ENCODE results near the gene HS2ST1. TPM values are rescaled to one million over a fixed set of nuclear protein-coding genes. Genes with fewer than 3 reads are reported as not detected.

HS2ST1 gene
- total RNA-seq, 2 experiments from 2014 or later: 16.9 to 20.4 TPM

GRCh38 chr1:86933562-86934377, 19.3 kb downstream of the HS2ST1 start:
- CTCF ChIA-PET: interaction anchor here (0.7 kb wide), 1 partner anchor 46 kb away, joined by 5 read pairs; no protein-coding TSS in a partner anchor

GRCh38 chr1:86938450-86938849, 24.0 kb downstream of the HS2ST1 start:
- Mint-ChIP-seq H3K9me3 (no peaks in the 10 kb centered on the region), H3K4me3 (no peak overlapping the region), H3K4me1 (no peaks in the 10 kb centered on the region), H3K27me3 (no peaks in the 10 kb centered on the region), H3K27ac (no peak overlapping the region), H3K36me3 (ENCODE audit: low read depth) (no peaks in the 10 kb centered on the region)
- no peak for DNase-seq
- ChIA-PET CTCF (no interaction called here), POLR2A (no interaction called here)

More at GRCh38 chr1:86933562-86934377, 19.3 kb downstream of the HS2ST1 start:
- Mint-ChIP-seq H3K27ac (no peak overlapping the region), H3K27me3 (no peaks in the 10 kb centered on the region), H3K4me3 (no peak overlapping the region), H3K36me3 (ENCODE audit: low read depth) (no peaks in the 10 kb centered on the region), H3K9me3 (no peaks in the 10 kb centered on the region), H3K4me1 (no peaks in the 10 kb centered on the region)
- no peak for DNase-seq
- POLR2A ChIA-PET: interaction anchor here (1.0 kb wide), 1 partner anchor 19 kb away, joined by 4 read pairs; the partner anchor contains the start of gene HS2ST1

- Mint-ChIP-seq H3K4me3 (no peak overlapping the region), H3K27ac (no peak overlapping the region), H3K27me3 (no peaks in the 10 kb centered on the region), H3K4me1 (no peaks in the 10 kb centered on the region), H3K9me3 (no peaks in the 10 kb centered on the region), H3K36me3 (ENCODE audit: low read depth) (no peaks in the 10 kb centered on the region)
- ChIA-PET POLR2A (no interaction called here), CTCF (no interaction called here)
- no peak for DNase-seq
Measured at GRCh38 chr1:86938855-86939254, 24.4 kb downstream of the HS2ST1 start.

GRCh38 chr1:86939406-86939805, 25.0 kb downstream of the HS2ST1 start:
- Mint-ChIP-seq H3K27me3 (no peaks in the 10 kb centered on the region), H3K27ac (no peak overlapping the region), H3K4me1 (no peaks in the 10 kb centered on the region), H3K9me3 (no peaks in the 10 kb centered on the region), H3K36me3 (ENCODE audit: low read depth) (no peaks in the 10 kb centered on the region), H3K4me3 (no peak overlapping the region)
- no peak for DNase-seq
- ChIA-PET POLR2A (no interaction called here), CTCF (no interaction called here)

GRCh38 chr1:86940599-86940998, 26.2 kb downstream of the HS2ST1 start:
- no peak overlapping the region for H3K27ac Mint-ChIP-seq
- no peaks in the 10 kb centered on the region for H3K27me3 Mint-ChIP-seq
- no peaks in the 10 kb centered on the region for H3K9me3 Mint-ChIP-seq
- no peak overlapping the region for H3K4me3 Mint-ChIP-seq
- no peaks in the 10 kb centered on the region for H3K4me1 Mint-ChIP-seq
- H3K36me3 Mint-ChIP-seq (ENCODE audit: low read depth): no peaks in the 10 kb centered on the region
- CTCF ChIA-PET: no interaction called here
- POLR2A ChIA-PET: no interaction called here
- DNase-seq: no peak

GRCh38 chr1:86942042-86942441, 27.6 kb downstream of the HS2ST1 start:
- Mint-ChIP-seq H3K4me1 (no peaks in the 10 kb centered on the region), H3K9me3 (no peaks in the 10 kb centered on the region), H3K4me3 (no peak overlapping the region), H3K36me3 (ENCODE audit: low read depth) (no peaks in the 10 kb centered on the region), H3K27me3 (no peaks in the 10 kb centered on the region), H3K27ac (no peak overlapping the region)
- CTCF ChIA-PET: no interaction called here
- POLR2A ChIA-PET: no interaction called here
- DNase-seq: no peak

- no peak overlapping the region for H3K27ac Mint-ChIP-seq
- ChIA-PET POLR2A (interaction anchor here (1.0 kb wide), 1 partner anchor 29 kb away, joined by 3 read pairs; the partner anchor contains the start of genes HS2ST1 and SELENOF), CTCF (no interaction called here)
Measured at GRCh38 chr1:86942743-86943142, 28.3 kb downstream of the HS2ST1 start.

GRCh38 chr1:86948212-86948611, 33.8 kb downstream of the HS2ST1 start:
- H3K4me3 Mint-ChIP-seq: no peak overlapping the region
- H3K4me1 Mint-ChIP-seq: no peaks in the 10 kb centered on the region
- no peaks in the 10 kb centered on the region for H3K9me3 Mint-ChIP-seq
- CTCF ChIA-PET: interaction anchor here (1.3 kb wide), 1 partner anchor 19 kb away, joined by 3 read pairs; no protein-coding TSS in a partner anchor
- no peak overlapping the region for H3K27ac Mint-ChIP-seq
- no peaks in the 10 kb centered on the region for H3K27me3 Mint-ChIP-seq
- no peak for DNase-seq
- no peaks in the 10 kb centered on the region for H3K36me3 Mint-ChIP-seq (ENCODE audit: low read depth)
- POLR2A ChIA-PET: no interaction called here

More at GRCh38 chr1:86942743-86943142, 28.3 kb downstream of the HS2ST1 start:
- Mint-ChIP-seq H3K27me3 (no peaks in the 10 kb centered on the region), H3K9me3 (no peaks in the 10 kb centered on the region), H3K4me1 (no peaks in the 10 kb centered on the region), H3K36me3 (ENCODE audit: low read depth) (no peaks in the 10 kb centered on the region), H3K4me3 (no peak overlapping the region)
- DNase-seq: no peak

- H3K27me3 Mint-ChIP-seq: no peaks in the 10 kb centered on the region
Measured at GRCh38 chr1:86950712-86951419, 36.4 kb downstream of the HS2ST1 start.

GRCh38 chr1:86951430-86951829, 37.0 kb downstream of the HS2ST1 start:
- CTCF ChIA-PET: no interaction called here
- Mint-ChIP-seq H3K4me3 (no peak overlapping the region), H3K9me3 (no peaks in the 10 kb centered on the region), H3K27me3 (no peaks in the 10 kb centered on the region), H3K4me1 (no peaks in the 10 kb centered on the region), H3K36me3 (ENCODE audit: low read depth) (no peaks in the 10 kb centered on the region), H3K27ac (no peak overlapping the region)
- no peak for DNase-seq
- POLR2A ChIA-PET: no interaction called here

More at GRCh38 chr1:86950712-86951419, 36.4 kb downstream of the HS2ST1 start:
- H3K4me1 Mint-ChIP-seq: no peaks in the 10 kb centered on the region
- POLR2A ChIA-PET: no interaction called here
- H3K9me3 Mint-ChIP-seq: no peaks in the 10 kb centered on the region
- no peak for DNase-seq
- H3K4me3 Mint-ChIP-seq: no peak overlapping the region
- H3K36me3 Mint-ChIP-seq (ENCODE audit: low read depth): no peaks in the 10 kb centered on the region
- H3K27ac Mint-ChIP-seq: no peak overlapping the region
- CTCF ChIA-PET: no interaction called here

- ChIA-PET CTCF (no interaction called here), POLR2A (no interaction called here)
- H3K4me1 Mint-ChIP-seq: no peaks in the 10 kb centered on the region
- H3K27ac Mint-ChIP-seq: no peak overlapping the region
- H3K27me3 Mint-ChIP-seq: no peaks in the 10 kb centered on the region
- no peak overlapping the region for H3K4me3 Mint-ChIP-seq
- no peaks in the 10 kb centered on the region for H3K9me3 Mint-ChIP-seq
- DNase-seq: no peak
- H3K36me3 Mint-ChIP-seq (ENCODE audit: low read depth): no peaks in the 10 kb centered on the region
Measured at GRCh38 chr1:86953167-86953566, 38.7 kb downstream of the HS2ST1 start.

GRCh38 chr1:86955678-86956077, 41.2 kb downstream of the HS2ST1 start:
- H3K27me3 Mint-ChIP-seq: no peaks in the 10 kb centered on the region
- DNase-seq: no peak
- no peaks in the 10 kb centered on the region for H3K36me3 Mint-ChIP-seq (ENCODE audit: low read depth)
- no peaks in the 10 kb centered on the region for H3K4me1 Mint-ChIP-seq
- H3K4me3 Mint-ChIP-seq: no peak overlapping the region
- POLR2A ChIA-PET: no interaction called here
- no peaks in the 10 kb centered on the region for H3K9me3 Mint-ChIP-seq
- H3K27ac Mint-ChIP-seq: no peak overlapping the region
- CTCF ChIA-PET: no interaction called here

- DNase-seq: no peak
- H3K36me3 Mint-ChIP-seq (ENCODE audit: low read depth): no peaks in the 10 kb centered on the region
- H3K4me1 Mint-ChIP-seq: no peaks in the 10 kb centered on the region
- no peaks in the 10 kb centered on the region for H3K27me3 Mint-ChIP-seq
- no peak overlapping the region for H3K27ac Mint-ChIP-seq
- no peaks in the 10 kb centered on the region for H3K9me3 Mint-ChIP-seq
- CTCF ChIA-PET: no interaction called here
- no peak overlapping the region for H3K4me3 Mint-ChIP-seq
- POLR2A ChIA-PET: no interaction called here
Measured at GRCh38 chr1:86956221-86956620, 41.8 kb downstream of the HS2ST1 start.

GRCh38 chr1:86957221-86957620, 42.8 kb downstream of the HS2ST1 start:
- ChIA-PET CTCF (no interaction called here), POLR2A (no interaction called here)
- no peaks in the 10 kb centered on the region for H3K9me3 Mint-ChIP-seq

More at GRCh38 chr1:86957221-86957620, 42.8 kb downstream of the HS2ST1 start:
- Mint-ChIP-seq H3K36me3 (ENCODE audit: low read depth) (no peaks in the 10 kb centered on the region), H3K4me3 (no peak overlapping the region), H3K4me1 (no peaks in the 10 kb centered on the region), H3K27ac (no peak overlapping the region), H3K27me3 (no peaks in the 10 kb centered on the region)
- DNase-seq: no peak

Data from activated CD4-positive, alpha-beta memory T cell treated with anti-CD3 and anti-CD28 coated beads, Interleukin-2, amount 10 ng/mL, durations not matched to agents 7 days and 5 days (primary cell).